IPS-20b (cell line): Measurements from ENCODE around the gene ACOXL.

Source experiments
- H3K27ac ChIP-seq: one replicate; pipeline ENCODE4 v1.5.1; 2013; ENCODE audit warnings: low read length
- H3K27me3 ChIP-seq: 2 replicates; pipeline ENCODE4 v1.6.1; 2013; ENCODE audit warnings: mild to moderate bottlenecking, low read length, inconsistent platforms; ENCODE audit not compliant: insufficient read depth
- H3K36me3 ChIP-seq: 2 replicates; pipeline ENCODE4 v1.6.1; 2013; ENCODE audit warnings: low read depth, mild to moderate bottlenecking, inconsistent platforms, low read length, moderate library complexity; ENCODE audit not compliant: insufficient read depth
- H3K4me1 ChIP-seq: 2 replicates; pipeline ENCODE4 v1.6.1; 2013; ENCODE audit warnings: mild to moderate bottlenecking, control low read depth, inconsistent platforms, low read length, moderate library complexity; ENCODE audit not compliant: insufficient read depth
- H3K4me3 ChIP-seq: 2 replicates; pipeline ENCODE4 v1.5.1; 2013; ENCODE audit warnings: mild to moderate bottlenecking, low read length, inconsistent platforms
- H3K9ac ChIP-seq: 2 replicates; pipeline ENCODE4 v1.6.1; 2013; ENCODE audit warnings: low read depth, mild to moderate bottlenecking, inconsistent platforms, low read length, moderate library complexity
- H3K9me3 ChIP-seq: 2 replicates; pipeline ENCODE4 v1.6.1; 2013; ENCODE audit warnings: mild to moderate bottlenecking, low read depth, low read length, inconsistent platforms; ENCODE audit not compliant: insufficient read depth

ACOXL gene

DNA sequence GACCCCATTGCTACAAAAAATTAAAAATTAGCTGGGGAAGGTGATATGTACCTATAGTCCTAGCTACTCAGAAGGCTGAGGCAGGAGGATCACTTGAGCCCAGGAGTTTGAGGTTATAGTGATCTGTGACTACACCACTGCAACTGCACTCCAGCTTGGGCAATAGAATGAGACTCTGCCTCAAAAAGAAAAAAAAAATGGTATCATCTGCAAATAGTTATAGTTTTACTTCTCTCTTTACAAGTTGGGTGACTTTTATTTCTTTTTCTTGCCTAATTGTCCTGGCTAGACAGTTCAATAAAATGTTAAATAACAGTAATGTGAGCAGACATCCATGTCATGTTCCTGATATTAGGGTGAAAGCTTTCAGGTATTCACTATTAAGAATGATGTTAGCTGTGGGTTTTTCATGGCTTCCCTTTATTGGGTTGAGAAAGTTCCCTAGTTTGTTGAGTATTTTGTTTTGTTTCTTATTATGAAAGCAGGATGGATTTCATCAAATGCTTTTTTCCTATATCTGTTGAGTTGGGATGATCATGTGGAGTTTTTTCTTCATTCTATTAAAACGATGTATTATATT lies 24.9 kb upstream of the ACOXL start:
- H3K27me3 ChIP-seq = no peaks in the 10 kb centered on the region

DNA sequence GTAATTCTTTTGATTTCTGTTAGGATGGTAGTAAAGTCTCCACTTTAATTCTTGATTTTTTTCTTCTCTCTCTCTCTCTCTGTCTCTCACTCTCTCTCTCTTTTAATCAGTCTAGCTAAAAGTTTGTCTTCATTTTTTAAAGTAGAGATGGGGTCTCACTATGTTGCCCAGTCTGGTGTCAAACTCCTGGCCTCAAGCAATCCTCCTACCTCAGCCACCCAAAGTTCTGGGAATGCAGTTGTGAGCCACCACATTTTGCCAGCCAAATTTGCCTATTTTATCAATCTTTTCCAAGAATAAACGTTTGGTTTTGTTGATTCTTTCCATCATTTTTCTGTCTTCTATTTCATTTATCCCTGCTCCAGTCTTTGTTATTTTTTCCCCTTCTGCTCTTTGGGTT lies 23.9 kb upstream of the ACOXL start:
- Histone ChIP-seq H3K27ac (no peak overlapping the region), H3K9ac (no peak overlapping the region), H3K4me1 (peaks cover 5% of the 10 kb centered on the region; the same call in 1 of the 2 replicates), H3K27me3 (no peaks in the 10 kb centered on the region), H3K4me3 (no peak overlapping the region), H3K9me3 (no peaks in the 10 kb centered on the region), H3K36me3 (no peaks in the 10 kb centered on the region)

More for the DNA sequence above, 24.9 kb upstream of the ACOXL start:
- Histone ChIP-seq H3K9ac (no peak overlapping the region), H3K4me1 (peaks cover 14% of the 10 kb centered on the region; the same call in 1 of the 2 replicates), H3K9me3 (no peaks in the 10 kb centered on the region), H3K36me3 (no peaks in the 10 kb centered on the region), H3K27ac (no peak overlapping the region), H3K4me3 (no peak overlapping the region)

DNA sequence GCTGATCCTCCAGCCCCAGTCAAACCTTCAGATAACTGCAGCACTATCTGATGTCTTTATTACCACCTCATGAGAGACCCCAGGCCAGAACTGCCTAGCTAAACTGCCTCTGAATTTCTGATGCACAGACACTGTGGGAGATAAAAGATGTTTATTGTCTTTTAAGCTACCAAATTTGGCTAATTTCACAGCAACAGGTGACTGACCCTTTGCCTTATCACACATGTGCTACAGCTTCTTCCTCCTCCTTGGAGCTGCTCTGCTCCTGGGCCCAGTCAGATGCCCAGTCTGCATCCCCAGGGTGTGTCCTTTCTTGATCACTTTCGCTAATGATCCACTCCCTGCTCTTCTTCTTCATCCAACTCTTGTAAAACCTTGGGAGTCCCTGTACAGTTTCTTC lies 19.6 kb upstream of the ACOXL start:
- Histone ChIP-seq H3K27me3 (no peaks in the 10 kb centered on the region), H3K4me1 (no peaks in the 10 kb centered on the region), H3K36me3 (no peaks in the 10 kb centered on the region), H3K9me3 (no peaks in the 10 kb centered on the region), H3K9ac (no peak overlapping the region), H3K27ac (no peak overlapping the region), H3K4me3 (no peak overlapping the region)

DNA sequence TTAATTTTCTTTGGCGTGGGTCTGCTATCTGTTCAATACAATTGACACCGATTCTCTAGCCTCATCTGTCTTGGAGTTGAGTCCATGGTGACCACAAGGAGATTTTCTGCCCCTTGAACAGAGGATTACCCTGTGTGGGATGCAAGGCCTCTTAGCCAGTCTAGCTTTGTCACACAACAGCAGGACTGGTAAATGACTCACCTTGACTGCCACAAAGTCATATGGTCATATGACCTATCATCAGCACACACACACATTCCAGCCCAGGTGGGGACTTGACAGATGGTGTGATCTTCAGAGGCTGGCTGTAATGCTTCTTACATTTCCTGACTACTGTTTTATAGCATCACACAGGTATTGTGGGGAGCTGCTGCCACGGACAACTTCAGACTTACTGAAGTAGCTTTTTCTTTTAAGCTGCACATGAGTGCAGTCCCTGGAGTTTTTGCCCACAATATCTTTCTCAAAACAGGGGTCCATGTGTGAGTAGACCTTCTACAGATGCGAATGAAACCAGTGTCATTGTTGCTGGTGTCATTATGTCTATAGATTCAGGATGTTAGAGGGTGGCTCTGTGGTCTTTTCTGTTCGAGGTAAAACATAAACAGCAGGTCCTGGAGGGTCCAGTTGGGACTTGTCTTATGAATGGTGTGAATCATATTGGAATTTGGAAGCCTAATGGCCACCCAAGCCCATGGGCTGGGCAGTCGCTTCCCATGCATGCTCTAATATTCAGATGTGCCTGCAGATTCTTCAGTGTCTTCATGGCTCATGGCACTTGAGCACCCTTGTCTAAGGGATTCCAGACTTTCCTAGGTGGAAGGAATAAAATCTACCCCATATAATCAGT lies 18.6 kb upstream of the ACOXL start:
- H3K9me3 ChIP-seq = no peaks in the 10 kb centered on the region
- no peaks in the 10 kb centered on the region for H3K27me3 ChIP-seq
- no peak overlapping the region for H3K27ac ChIP-seq
- H3K4me1 ChIP-seq = no peaks in the 10 kb centered on the region
- no peak overlapping the region for H3K4me3 ChIP-seq
- H3K36me3 ChIP-seq = no peaks in the 10 kb centered on the region
- H3K9ac ChIP-seq = no peak overlapping the region

DNA sequence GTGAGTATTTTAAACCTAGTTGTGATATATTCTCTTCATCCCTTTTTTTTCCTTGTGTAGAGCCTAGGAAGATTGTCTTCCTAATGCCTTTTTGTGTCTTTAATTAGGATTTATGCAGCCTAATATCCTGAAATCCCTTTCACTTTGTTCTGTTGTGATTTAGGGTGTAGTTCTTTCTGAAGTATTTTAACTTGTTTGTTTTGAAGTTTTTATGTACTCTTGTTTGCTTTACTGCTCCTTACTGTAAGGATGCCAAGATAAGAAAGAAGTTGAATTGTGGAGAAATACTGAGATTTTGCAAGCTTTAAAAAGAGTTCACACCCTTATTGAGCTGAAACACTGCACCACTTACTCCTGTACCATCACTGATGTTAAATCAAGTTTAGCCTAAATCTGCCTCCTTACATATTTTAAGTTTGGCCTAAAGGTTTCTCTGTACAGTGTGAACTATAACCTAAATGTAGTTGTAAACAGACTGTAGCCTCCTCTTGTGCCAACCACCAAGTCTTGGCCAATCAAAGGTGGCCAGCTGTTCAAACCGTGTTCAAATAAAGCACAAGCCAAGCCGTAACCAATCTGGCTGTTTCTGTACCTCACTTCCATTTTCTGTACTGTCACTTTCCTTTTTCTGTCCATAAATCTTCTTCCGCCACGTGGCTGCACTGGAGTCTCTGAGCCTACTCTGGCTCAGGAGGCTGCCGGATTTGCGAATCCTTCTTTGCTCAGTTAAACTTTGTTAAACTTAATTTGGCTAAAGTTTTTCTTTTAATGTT lies 17.7 kb upstream of the ACOXL start:
- Histone ChIP-seq H3K4me3 (no peak overlapping the region), H3K36me3 (no peaks in the 10 kb centered on the region), H3K9me3 (no peaks in the 10 kb centered on the region), H3K9ac (no peak overlapping the region), H3K27ac (no peak overlapping the region), H3K4me1 (no peaks in the 10 kb centered on the region), H3K27me3 (no peaks in the 10 kb centered on the region)

DNA sequence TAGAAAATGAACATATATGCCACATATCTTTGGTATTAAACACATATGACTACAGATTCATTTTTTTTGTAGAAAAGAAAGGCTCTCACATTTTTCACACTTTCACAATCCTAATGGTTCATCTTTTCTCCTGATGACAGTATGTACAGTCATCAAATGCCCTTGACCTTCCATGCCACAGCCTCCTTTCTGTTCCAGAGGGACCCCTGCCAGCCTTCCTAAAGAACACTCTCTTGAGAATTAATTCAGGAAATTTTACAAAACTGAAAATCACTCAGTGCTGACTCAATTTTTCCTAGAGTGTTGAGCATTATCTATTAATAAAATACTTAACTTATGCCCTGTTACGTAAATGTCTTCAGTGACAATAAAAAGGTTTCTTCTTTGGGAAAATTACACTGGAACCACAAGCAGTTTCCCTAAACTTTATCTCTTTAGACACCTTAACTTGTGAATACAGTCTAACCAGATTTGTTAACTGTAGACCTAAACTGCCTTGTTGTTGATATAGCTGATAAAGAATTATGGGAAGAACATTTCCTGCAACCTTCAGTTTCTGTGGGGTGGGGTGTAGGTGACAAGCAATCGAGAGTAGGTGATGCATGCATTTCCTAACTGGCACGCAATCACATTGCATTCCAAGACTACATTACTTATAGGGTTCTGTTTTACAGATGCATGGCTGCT lies 15.3 kb upstream of the ACOXL start:
- no peaks in the 10 kb centered on the region for H3K9me3 ChIP-seq
- no peaks in the 10 kb centered on the region for H3K4me1 ChIP-seq
- H3K36me3 ChIP-seq = no peaks in the 10 kb centered on the region
- H3K27me3 ChIP-seq = no peaks in the 10 kb centered on the region
- no peak overlapping the region for H3K27ac ChIP-seq
- no peak overlapping the region for H3K9ac ChIP-seq
- no peak overlapping the region for H3K4me3 ChIP-seq

DNA sequence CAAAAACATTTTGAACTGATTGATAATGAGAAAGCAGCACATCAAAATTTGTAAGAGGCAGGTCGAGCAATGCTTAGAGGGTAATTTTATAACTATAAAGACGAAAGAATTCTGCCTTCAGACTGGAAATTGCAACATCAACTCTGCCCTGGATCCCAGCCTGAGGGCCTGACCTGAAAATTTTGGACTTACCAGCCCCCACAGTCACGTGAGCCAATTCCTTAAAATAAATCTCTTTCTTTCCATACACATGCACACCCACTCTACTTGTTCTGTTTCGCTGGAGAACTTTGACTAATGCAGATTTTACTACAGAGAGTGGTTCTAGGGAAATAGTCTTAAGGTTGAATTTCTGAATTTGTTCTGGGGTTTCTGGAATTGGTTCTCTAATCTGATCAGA lies 14.6 kb upstream of the ACOXL start:
- no peaks in the 10 kb centered on the region for H3K27me3 ChIP-seq
- no peak overlapping the region for H3K4me3 ChIP-seq
- no peak overlapping the region for H3K9ac ChIP-seq
- no peaks in the 10 kb centered on the region for H3K36me3 ChIP-seq
- H3K9me3 ChIP-seq = no peaks in the 10 kb centered on the region
- H3K4me1 ChIP-seq = no peaks in the 10 kb centered on the region
- no peak overlapping the region for H3K27ac ChIP-seq

DNA sequence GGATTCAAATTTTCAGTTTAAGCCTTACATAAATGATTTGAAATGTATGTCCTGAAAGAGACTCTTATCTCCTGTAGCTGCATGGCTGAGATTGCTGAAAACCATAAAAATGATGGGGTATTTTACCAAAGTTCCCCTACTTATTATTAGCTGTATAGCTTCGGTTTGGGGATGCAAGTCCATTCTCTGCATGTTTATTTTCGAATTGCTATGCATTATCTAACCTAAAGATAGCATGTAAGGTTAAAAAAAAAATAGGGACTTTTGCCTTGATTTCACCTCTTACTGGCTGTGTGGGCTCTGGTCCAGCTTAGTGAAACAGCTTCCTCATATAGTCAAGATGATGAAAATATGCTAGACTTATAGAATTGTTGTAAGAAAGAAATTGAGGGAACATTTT lies 14.0 kb upstream of the ACOXL start:
- no peaks in the 10 kb centered on the region for H3K4me1 ChIP-seq
- no peak overlapping the region for H3K4me3 ChIP-seq
- H3K9ac ChIP-seq = no peak overlapping the region
- H3K9me3 ChIP-seq = no peaks in the 10 kb centered on the region
- H3K36me3 ChIP-seq = no peaks in the 10 kb centered on the region
- no peaks in the 10 kb centered on the region for H3K27me3 ChIP-seq
- no peak overlapping the region for H3K27ac ChIP-seq

DNA sequence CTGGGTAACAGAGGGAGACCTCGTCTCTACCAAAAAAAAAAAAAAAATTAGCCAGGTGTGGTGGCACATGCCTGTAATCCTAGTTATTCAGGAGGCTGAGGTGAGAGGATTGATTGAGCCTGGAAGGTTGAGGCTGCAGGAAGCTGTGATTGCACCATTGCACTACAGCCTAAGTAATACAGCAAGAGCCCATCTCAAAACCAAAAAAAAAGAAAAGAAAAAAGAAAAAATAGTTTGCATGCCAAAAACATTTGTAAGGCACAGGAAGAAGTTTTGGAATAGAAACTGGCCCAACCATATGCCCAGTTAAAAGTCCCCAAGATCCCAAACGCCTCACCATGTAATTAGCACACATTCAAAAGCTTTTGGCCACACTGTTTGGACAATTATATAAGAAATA lies 13.4 kb upstream of the ACOXL start:
- no peaks in the 10 kb centered on the region for H3K27me3 ChIP-seq
- H3K4me3 ChIP-seq = no peak overlapping the region
- H3K4me1 ChIP-seq = no peaks in the 10 kb centered on the region
- no peaks in the 10 kb centered on the region for H3K36me3 ChIP-seq
- H3K27ac ChIP-seq = no peak overlapping the region
- no peak overlapping the region for H3K9ac ChIP-seq
- H3K9me3 ChIP-seq = no peaks in the 10 kb centered on the region

DNA sequence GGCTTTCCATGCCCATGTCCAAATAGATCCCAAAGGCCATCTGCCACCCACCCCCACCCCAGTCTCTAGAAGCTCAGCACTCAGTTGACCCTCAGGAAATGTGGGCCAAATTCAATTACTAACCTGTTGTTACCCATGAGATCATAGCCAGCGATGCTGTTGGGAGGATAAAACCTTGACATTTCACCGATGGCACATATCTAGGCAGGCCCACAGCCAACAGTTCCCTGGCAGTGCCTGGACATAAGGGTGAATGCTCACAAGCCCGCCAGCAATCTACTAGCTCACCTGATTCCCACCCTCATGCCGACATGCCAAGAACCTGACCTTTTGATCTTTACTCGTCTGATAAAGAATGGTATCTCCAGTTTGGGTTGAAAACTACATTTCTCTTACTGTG lies 11.8 kb upstream of the ACOXL start:
- Histone ChIP-seq H3K27me3 (no peaks in the 10 kb centered on the region), H3K9me3 (no peaks in the 10 kb centered on the region), H3K27ac (no peak overlapping the region), H3K36me3 (no peaks in the 10 kb centered on the region), H3K4me1 (no peaks in the 10 kb centered on the region), H3K4me3 (no peak overlapping the region), H3K9ac (no peak overlapping the region)

DNA sequence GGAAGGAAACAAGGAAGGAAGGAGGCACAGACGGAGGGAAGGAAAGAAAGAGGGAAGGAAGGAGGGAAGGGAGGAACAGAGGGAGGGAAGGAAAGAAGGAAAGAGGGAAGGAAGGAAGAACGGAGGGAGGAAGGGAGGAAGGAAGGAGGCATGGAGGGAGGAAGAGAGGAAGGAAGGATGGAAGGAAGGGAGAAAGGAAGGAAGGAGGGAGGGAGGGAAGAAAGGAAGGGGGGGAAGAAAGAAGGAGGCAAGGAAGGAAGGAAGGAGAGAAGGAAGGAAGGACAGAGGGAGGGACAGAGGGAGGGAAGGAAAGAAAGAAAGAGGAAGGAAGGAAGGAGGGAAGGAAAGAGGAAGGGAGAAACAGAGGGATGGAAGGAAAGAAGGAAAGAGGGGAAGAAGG lies 7.6 kb upstream of the ACOXL start:
- H3K4me1 ChIP-seq = peaks cover 10% of the 10 kb centered on the region; the same call in 1 of the 2 replicates
- no peak overlapping the region for H3K4me3 ChIP-seq
- no peaks in the 10 kb centered on the region for H3K27me3 ChIP-seq
- H3K36me3 ChIP-seq = no peaks in the 10 kb centered on the region
- H3K9ac ChIP-seq = no peak overlapping the region
- no peaks in the 10 kb centered on the region for H3K9me3 ChIP-seq
- no peak overlapping the region for H3K27ac ChIP-seq
